HUDEP-2 (cell line): ENCODE measurements around the gene MTTP.

Experiments used
- DNase-seq, 76 experiments: peaks; one replicate each; lab custom pipeline; 2025; ENCODE audit not compliant: unreplicated experiment in 76 of 76; lab: John Stamatoyannopoulos, UW

The MTTP gene

DNA sequence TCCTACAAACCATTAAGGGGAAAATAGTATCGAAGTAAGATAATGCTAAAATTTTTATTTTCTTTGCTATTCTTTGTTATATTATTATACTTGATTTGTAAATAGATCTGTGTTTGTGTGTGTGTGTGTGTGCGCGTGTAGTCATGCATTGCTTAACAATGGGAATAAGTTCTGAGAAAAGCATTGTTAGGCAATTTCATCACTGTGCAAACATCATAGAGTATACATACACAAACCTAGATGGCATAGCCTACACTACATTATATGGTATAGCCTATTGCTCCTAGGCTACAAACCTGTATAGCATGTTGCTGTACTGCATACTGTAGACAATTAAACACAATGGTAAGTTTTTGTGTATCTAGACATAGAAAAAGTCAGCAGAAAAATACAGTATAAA is 17.1 kb downstream of the MTTP start:
- no peak for DNase-seq

DNA sequence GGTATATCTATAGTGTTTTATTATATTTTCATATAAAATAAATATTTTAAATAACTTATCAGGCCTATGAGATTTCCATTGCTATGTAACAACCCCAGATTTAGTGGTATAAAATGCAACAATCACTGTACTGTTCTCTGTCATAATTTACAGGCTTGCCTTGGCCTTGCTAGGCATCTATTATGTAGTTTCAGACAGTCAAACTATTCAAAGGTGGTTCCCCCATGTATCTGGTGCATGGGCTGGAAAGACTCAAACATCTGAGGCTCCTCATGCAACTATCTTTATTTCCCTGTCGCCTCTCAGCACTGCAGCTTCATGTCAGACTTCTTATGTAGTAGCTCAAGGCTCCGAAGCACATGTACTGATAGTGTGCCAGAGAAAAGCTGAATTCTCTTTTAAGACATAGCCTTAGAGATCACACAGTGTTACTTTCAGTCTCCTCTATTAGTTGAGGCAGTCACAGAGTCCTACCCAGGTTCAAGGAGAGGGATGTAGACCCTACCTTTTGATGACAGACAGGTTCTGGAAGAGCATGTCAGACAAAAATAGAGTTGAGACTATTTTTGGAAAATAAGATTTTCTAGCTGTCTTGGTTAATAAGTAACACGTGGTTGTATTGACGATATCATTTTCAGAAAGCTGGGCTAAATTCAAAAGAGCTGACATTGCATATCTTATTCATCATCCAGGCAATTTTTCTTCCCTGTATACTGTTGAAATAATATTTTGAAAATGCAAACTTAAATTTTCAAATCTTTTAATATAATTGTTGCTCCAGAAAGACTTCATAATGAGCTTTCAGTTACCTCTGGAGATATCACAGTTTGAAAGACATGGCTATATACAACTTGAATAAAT is 19.4 kb downstream of the MTTP start:
- DNase-seq = no peak

DNA sequence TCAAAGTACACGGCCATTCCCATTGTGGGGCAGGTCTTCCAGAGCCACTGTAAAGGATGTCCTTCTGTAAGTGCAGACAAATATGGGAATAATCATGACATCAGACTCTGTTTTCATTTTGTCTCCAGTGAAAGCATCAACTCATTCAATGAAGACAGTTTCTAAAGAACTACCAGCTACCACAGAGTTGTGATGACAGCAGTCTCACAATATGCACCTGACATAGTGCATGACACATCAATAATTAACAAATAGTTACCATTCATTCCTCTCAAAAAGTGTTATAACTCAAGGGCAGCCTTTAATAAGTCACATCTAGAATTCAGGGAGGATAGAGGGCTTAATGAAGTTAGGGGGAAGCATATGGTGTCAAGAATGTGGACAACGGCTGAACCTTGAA is 20.2 kb downstream of the MTTP start:
- no peak for DNase-seq

GRCh38 chr4:99606716-99607115 is 32.1 kb downstream of the MTTP start:
- DNase-seq = no peak

DNA sequence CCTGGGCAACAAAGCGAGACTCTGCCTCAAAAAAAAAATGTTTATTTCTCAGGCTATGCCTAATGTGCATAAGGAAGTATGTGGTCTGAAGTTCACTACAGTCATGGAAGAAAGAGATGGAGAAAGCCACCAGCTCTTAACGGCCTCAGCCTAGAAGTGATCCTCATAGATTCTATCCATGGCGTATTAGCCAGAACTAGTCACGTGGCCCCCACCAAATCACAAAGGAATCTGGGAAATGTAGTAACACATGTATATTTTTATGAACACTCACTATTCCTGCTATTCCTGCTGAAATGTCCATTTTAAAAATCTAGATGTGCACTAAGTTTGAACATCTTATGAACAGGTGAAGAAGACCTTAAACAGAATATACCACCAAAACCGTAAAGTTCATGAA is 33.8 kb downstream of the MTTP start:
- no peak for DNase-seq

DNA sequence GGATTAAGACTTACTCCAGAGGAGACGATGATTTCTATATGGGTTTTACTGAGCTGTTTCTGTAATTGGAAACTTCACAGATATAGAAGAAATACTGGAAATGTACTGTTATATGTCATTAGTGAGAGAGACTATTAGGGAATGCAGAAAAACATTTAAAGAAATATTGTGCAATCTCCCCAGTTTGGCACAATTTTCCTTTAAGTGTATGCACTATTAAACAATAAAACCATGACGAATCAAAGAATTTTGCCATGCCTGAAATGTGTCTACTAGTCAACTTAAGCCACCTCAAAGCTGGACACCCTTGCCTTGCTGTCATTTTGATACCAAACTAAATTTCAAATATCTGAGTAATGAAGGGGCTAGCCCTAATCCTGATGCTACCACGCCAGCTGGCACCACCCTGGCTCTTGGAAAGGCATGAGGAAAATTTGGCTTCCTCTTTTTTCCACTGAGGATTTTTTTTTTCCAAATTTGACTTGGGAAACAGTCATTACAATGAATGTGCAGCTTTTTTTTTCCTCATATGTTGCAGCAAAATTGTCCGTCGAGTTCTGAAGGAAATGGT is 36.1 kb downstream of the MTTP start:
- DNase-seq = no peak

DNA sequence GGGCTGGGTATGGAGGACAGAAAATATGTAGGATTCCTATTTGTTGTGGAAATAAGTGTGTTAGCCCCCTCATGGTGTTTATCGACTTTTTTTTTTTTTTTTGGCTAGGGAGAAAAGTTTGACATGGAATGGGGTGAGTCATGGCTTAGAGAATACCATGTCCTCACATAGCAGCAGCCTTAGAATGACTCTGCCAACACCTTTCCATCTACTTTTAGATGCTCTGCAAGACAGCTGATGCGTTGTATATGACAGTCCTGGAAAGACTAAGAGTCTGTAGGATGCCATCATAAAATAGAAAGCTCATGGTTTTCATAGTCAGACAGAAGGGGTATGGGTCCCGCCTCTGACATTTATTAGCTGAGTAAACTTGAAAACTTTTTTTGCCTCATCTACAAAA is 37.7 kb downstream of the MTTP start:
- DNase-seq = no peak

DNA sequence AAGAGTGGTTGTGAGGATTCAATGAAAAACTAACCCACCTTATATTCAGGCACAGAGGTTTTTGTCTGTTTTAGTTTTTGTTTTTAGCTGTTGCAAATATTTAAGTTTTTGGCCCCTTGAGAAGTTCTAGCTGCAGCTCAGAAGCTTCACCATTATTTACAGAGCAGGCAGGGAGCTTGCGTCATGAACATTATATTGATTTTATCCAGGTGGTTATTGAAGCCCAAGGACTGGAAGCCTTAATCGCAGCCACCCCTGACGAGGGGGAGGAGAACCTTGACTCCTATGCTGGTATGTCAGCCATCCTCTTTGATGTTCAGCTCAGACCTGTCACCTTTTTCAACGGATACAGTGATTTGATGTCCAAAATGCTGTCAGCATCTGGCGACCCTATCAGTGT is 38.1 kb downstream of the MTTP start:
- DNase-seq = no peak

GRCh38 chr4:99614491-99614890 is 39.9 kb downstream of the MTTP start:
- no peak for DNase-seq

DNA sequence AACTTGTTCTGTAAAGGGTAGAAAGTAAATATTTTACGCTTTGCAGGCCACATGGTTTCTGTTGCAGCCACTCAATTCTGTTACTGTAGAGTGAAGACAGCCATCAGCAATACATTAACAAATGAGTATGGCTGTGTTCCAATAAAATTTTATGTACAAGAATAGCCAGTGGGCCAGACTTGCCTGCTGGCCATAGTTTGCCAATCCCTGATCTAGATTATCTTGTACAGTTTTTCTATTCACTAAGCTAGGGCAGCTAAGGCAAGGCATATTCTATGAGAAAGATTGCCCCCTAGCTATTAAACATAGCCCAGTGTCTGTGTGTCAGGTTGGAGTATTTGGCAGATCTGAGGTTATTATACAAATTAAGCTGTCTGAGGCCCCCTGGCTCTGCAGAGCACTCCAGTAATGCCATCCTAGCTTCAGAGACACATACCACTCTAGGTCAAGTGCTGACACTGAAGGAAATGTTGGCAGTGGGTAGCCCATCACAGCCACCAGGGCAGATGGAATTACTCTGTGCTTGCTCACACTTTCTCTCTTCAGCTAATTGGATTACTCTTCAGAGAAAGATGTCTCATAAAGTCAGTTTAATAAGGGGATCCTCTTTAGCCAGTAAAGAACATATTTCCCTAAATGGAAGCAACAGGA is 40.7 kb downstream of the MTTP start:
- DNase-seq = peak in 2 of 76 experiments; percentile 2 to 6

DNA sequence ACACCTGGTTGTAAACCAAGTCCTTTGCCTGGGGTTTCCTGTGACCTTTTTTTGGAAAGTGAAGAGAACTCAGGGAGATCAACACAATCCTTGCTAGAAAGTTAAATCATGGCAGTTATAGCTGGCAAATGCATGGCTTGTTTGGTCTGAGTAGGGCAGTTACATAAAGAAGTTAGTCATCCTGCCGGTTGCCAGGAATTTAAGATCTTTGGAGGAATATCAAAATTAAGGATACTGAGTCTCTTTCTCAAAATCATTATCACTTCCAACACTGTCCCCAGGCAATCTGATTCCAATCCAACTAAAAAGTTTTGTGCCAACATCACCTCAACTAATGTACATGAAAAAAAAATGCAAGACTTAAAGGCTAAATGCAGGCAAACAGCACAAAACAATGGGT is 42.8 kb downstream of the MTTP start:
- no peak for DNase-seq

GRCh38 chr4:99622341-99622740 is 47.7 kb downstream of the MTTP start:
- no peak for DNase-seq

- DNase-seq = no peak
These were observed 49.6 kb downstream of the MTTP start for GRCh38 chr4:99624141-99624719.

DNA sequence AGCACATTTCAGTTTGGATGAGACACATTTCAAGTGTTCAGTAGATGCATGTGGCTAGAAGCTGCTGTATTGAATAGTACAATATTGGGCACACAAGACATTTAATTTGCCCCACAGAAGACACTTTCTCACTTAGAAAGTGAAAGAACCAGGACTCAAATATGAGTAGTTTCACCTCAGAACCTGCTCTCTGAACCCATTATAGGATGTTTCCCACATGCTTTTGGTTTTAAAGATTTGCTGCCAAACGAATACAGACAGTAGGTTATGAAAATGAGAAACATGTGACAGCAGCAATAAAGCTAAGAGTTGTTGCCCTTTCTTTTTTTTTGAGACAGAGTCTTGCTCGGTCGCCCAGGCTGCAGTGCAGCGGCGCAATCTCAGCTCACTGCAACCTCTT is 50.7 kb downstream of the MTTP start:
- DNase-seq = no peak

DNA sequence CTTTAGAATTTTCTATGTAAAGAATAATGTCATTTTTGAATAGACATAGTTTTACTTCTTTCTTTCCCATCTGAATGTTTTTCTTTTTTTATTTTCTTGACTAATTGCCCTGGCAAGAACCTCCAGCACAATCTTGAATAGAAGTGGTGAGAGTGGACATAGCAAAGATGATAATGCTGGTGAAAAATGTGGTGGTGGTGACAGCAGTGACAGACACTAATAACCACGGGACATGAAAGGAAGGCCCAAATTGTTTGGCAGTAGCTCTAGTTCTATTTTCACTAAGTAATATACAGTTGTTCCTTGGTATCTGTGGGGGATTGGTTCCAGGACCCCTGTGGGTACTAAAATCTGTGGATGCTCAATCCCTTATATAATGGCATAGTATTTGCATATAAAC is 53.4 kb downstream of the MTTP start:
- no peak for DNase-seq

GRCh38 chr4:99629962-99630554 is 55.4 kb downstream of the MTTP start:
- DNase-seq = no peak

DNA sequence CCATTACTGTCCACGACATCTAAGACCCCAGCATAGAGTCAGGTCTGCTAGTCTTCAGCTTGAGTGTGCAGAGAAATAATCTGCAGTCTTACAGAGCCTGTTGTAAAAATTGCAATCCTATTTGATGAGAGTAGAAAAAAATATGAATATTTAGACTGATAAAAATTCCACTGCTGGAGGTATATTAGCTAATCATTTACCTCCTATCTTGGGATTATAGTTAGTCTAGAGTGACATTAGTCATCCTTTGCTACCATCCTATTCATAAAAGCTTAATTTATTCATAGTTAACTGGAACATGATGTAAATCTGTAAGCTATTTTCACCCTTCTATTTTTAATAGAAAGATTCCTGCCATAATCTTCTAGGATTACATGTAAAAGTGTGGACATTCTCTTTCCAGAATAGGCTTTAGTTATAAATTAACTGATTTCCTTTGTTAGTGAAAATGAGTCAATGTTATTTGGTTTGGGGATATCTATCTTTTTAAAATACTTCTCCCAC is 56.3 kb downstream of the MTTP start:
- DNase-seq = no peak

DNA sequence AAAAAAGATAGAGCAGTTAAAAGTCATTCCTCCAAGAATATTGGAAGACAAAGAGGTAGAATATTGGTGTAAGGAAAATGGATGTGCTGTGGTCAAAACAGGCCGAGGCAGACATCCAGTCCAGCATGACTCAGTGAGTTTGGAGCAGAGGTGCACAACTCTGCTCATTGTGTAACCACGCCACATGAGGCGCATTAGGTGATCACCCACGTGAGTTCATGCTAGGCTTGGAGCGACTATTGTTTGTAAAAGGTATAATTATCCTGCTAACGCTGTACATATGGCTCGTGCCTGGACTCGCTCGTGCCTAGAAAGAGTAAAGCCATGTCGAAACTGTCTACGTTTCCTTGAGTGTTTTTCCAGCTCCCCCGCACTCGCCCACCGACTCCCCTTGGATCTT is 59.1 kb downstream of the MTTP start:
- DNase-seq = no peak

DNA sequence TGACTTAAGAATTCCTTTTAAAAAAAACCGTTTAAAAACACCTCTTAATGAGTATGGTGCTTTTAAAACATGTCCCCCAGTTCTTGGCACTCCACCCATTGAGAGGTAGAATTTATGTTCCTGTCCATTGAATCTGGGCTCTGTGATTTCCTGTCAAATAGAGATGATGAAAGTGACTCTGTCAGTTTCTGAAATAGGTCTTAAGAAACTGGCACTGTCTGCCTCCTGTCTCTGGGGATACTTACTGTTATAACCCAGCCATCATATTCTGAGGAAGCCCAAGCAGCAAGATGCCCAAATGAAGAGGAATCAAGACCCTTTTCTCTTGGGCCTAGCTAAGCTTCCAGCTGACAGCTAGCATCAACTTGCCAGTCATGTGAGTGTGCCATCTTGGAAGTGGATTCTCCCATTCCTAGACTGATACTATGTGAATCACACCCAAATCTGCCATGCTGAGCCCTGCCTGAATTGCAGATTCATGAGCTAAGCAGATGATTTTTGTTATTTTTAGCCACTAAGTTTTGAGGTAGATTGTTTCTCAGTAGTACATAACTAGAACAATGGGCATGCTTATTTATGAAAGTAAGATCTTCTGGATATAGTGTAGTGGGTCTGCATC is 60.2 kb downstream of the MTTP start:
- no peak for DNase-seq

DNA sequence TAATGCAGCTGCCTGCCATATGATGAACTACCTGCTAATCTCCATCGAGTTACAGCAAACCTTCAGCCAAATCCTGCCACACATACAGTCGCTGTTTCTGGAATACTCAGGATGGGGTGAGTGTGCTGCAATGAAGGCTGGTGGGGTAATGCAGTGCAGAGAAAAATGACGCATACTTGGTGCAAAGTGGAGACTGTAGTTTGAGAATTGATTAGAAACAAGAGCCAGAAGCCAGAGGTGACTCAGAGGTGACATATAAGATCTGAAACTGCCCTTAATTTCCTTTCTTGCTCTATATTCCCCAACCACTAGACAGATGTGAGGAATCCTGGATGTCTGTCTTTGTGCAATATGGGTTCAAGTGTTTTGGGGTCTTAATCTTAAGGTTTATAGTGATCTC is 61.0 kb downstream of the MTTP start:
- no peak for DNase-seq

GRCh38 chr4:99636422-99636821 is 61.8 kb downstream of the MTTP start:
- DNase-seq = no peak
